ENCODE data around the gene HSPB6.

DNA sequence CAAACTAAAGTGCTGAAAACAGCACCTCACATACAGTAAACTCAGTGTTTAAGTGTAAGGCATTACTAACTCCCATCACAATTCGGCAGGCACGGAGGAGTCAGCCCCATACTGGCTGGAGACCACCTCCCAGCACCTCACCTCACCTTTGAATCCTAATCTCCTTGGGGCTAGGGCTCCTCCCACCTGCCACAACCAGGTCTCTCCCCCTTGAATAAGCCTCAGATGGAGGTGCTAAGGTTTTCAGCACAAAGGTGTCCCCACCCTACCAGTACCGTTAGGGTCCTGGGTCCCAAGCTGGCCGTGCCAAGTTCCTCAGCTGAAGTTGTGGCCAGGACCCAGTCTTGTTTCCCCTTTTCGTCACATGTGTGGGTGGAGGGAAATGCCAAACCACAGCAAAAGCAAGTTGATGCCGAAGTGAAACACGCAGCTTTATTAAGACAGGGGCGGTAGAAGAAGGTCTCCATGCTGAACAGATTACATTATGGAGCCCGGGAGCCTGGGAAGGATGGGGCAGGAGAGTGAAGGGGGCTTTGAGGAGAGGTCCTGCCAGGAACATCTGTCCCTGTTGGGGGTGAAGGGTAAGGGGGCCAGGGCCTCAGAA, 14.6 kb downstream of the HSPB6 start, which contains the start of gene IGFLR1:
- no peak for TF ChIP-seq CTCF (IDR thresholded peaks at IDR 0.05; ENCODE audit: low read length)
- TF ChIP-seq EZH2 (IDR thresholded peaks at IDR 0.05; ENCODE audit: borderline replicate concordance, low read length): no peak

Data from OCI-LY1 (cell line).